ENCODE results near the gene PLEKHM3. TPM values are rescaled to one million over a fixed set of nuclear protein-coding genes. Genes with fewer than 3 reads are reported as not detected.

The PLEKHM3 gene
- total RNA-seq, 3 donors from 2014 or later: 5.2 to 6.3 (median 5.4) TPM

- no peak for ATAC-seq
- no peaks in the 10 kb centered on the region for H3K27me3 Mint-ChIP-seq (ENCODE audit: low read depth)
These were observed 170.6 kb downstream of the PLEKHM3 start for GRCh38 chr2:207854484-207855440.

GRCh38 chr2:207852791-207853190, 172.5 kb downstream of the PLEKHM3 start:
- H3K4me3 Mint-ChIP-seq: no peak overlapping the region
- peaks cover 29% of the 10 kb centered on the region for H3K36me3 Mint-ChIP-seq (ENCODE audit: insufficient read depth)
- no peaks in the 10 kb centered on the region for H3K9me3 Mint-ChIP-seq
- H3K4me1 Mint-ChIP-seq (ENCODE audit: low read depth): no peaks in the 10 kb centered on the region
- no peak for ATAC-seq
- no peak for DNase-seq
- H3K27me3 Mint-ChIP-seq (ENCODE audit: low read depth): no peaks in the 10 kb centered on the region

More at GRCh38 chr2:207854484-207855440, 170.6 kb downstream of the PLEKHM3 start:
- Mint-ChIP-seq H3K4me3 (no peak overlapping the region), H3K9me3 (no peaks in the 10 kb centered on the region), H3K36me3 (ENCODE audit: insufficient read depth) (peaks cover 30% of the 10 kb centered on the region), H3K4me1 (ENCODE audit: low read depth) (no peaks in the 10 kb centered on the region)
- DNase-seq: no peak

- no peak for DNase-seq
- no peak for ATAC-seq
- Mint-ChIP-seq H3K36me3 (ENCODE audit: insufficient read depth) (peaks cover 14% of the 10 kb centered on the region), H3K4me1 (ENCODE audit: low read depth) (no peaks in the 10 kb centered on the region), H3K27me3 (ENCODE audit: low read depth) (no peaks in the 10 kb centered on the region), H3K4me3 (no peak overlapping the region), H3K9me3 (no peaks in the 10 kb centered on the region)
These were observed 175.9 kb downstream of the PLEKHM3 start for GRCh38 chr2:207849443-207849842.

- Mint-ChIP-seq H3K36me3 (ENCODE audit: insufficient read depth) (peaks cover 14% of the 10 kb centered on the region), H3K9me3 (no peaks in the 10 kb centered on the region), H3K27me3 (ENCODE audit: low read depth) (no peaks in the 10 kb centered on the region), H3K4me3 (no peak overlapping the region), H3K4me1 (ENCODE audit: low read depth) (no peaks in the 10 kb centered on the region)
- ATAC-seq (no peak), DNase-seq (no peak)
These were observed 176.8 kb downstream of the PLEKHM3 start for GRCh38 chr2:207848545-207848928.

GRCh38 chr2:207847807-207848544, 177.4 kb downstream of the PLEKHM3 start:
- H3K9me3 Mint-ChIP-seq: no peaks in the 10 kb centered on the region
- H3K4me3 Mint-ChIP-seq: no peak overlapping the region
- ATAC-seq (no peak), DNase-seq (no peak)
- peaks cover 14% of the 10 kb centered on the region for H3K36me3 Mint-ChIP-seq (ENCODE audit: insufficient read depth)
- H3K4me1 Mint-ChIP-seq (ENCODE audit: low read depth): no peaks in the 10 kb centered on the region
- no peaks in the 10 kb centered on the region for H3K27me3 Mint-ChIP-seq (ENCODE audit: low read depth)

- H3K9me3 Mint-ChIP-seq: no peaks in the 10 kb centered on the region
- no peak overlapping the region for H3K4me3 Mint-ChIP-seq
- peaks cover 14% of the 10 kb centered on the region for H3K36me3 Mint-ChIP-seq (ENCODE audit: insufficient read depth)
- H3K27me3 Mint-ChIP-seq (ENCODE audit: low read depth): no peaks in the 10 kb centered on the region
- ATAC-seq (no peak), DNase-seq (no peak)
- H3K4me1 Mint-ChIP-seq (ENCODE audit: low read depth): no peaks in the 10 kb centered on the region
These were observed 178.1 kb downstream of the PLEKHM3 start for GRCh38 chr2:207847098-207847806.

GRCh38 chr2:207845202-207845864, 180.0 kb downstream of the PLEKHM3 start:
- no peak for ATAC-seq
- Mint-ChIP-seq H3K9me3 (no peaks in the 10 kb centered on the region), H3K4me3 (no peak overlapping the region), H3K27me3 (ENCODE audit: low read depth) (no peaks in the 10 kb centered on the region), H3K4me1 (ENCODE audit: low read depth) (no peaks in the 10 kb centered on the region), H3K36me3 (ENCODE audit: insufficient read depth) (peaks cover 11% of the 10 kb centered on the region)
- no peak for DNase-seq

GRCh38 chr2:207844648-207845047, 180.7 kb downstream of the PLEKHM3 start:
- DNase-seq (no peak), ATAC-seq (no peak)
- no peaks in the 10 kb centered on the region for H3K27me3 Mint-ChIP-seq (ENCODE audit: low read depth)
- H3K4me3 Mint-ChIP-seq: no peak overlapping the region
- no peaks in the 10 kb centered on the region for H3K4me1 Mint-ChIP-seq (ENCODE audit: low read depth)
- no peaks in the 10 kb centered on the region for H3K9me3 Mint-ChIP-seq
- H3K36me3 Mint-ChIP-seq (ENCODE audit: insufficient read depth): peaks cover 5% of the 10 kb centered on the region

- ATAC-seq (no peak), DNase-seq (no peak)
- Mint-ChIP-seq H3K27me3 (ENCODE audit: low read depth) (no peaks in the 10 kb centered on the region), H3K9me3 (no peaks in the 10 kb centered on the region), H3K36me3 (ENCODE audit: insufficient read depth) (no peaks in the 10 kb centered on the region), H3K4me1 (ENCODE audit: low read depth) (no peaks in the 10 kb centered on the region), H3K4me3 (no peak overlapping the region)
These were observed 185.2 kb downstream of the PLEKHM3 start for GRCh38 chr2:207840101-207840500.

GRCh38 chr2:207839575-207839974, 185.8 kb downstream of the PLEKHM3 start:
- Mint-ChIP-seq H3K4me1 (ENCODE audit: low read depth) (no peaks in the 10 kb centered on the region), H3K27me3 (ENCODE audit: low read depth) (no peaks in the 10 kb centered on the region)
- no peak for DNase-seq

GRCh38 chr2:207839028-207839427, 186.3 kb downstream of the PLEKHM3 start:
- no peak overlapping the region for H3K4me3 Mint-ChIP-seq
- DNase-seq (no peak), ATAC-seq (no peak)
- H3K9me3 Mint-ChIP-seq: no peaks in the 10 kb centered on the region
- no peaks in the 10 kb centered on the region for H3K36me3 Mint-ChIP-seq (ENCODE audit: insufficient read depth)
- H3K27me3 Mint-ChIP-seq (ENCODE audit: low read depth): no peaks in the 10 kb centered on the region
- no peaks in the 10 kb centered on the region for H3K4me1 Mint-ChIP-seq (ENCODE audit: low read depth)

More at GRCh38 chr2:207839575-207839974, 185.8 kb downstream of the PLEKHM3 start:
- no peak overlapping the region for H3K4me3 Mint-ChIP-seq
- H3K9me3 Mint-ChIP-seq: no peaks in the 10 kb centered on the region
- no peak for ATAC-seq
- no peaks in the 10 kb centered on the region for H3K36me3 Mint-ChIP-seq (ENCODE audit: insufficient read depth)

GRCh38 chr2:207836521-207837133, 188.7 kb downstream of the PLEKHM3 start:
- H3K4me3 Mint-ChIP-seq: no peak overlapping the region
- ATAC-seq (no peak), DNase-seq (no peak)
- H3K27me3 Mint-ChIP-seq (ENCODE audit: low read depth): no peaks in the 10 kb centered on the region
- H3K36me3 Mint-ChIP-seq (ENCODE audit: insufficient read depth): no peaks in the 10 kb centered on the region
- no peaks in the 10 kb centered on the region for H3K4me1 Mint-ChIP-seq (ENCODE audit: low read depth)
- H3K9me3 Mint-ChIP-seq: no peaks in the 10 kb centered on the region

- DNase-seq (no peak), ATAC-seq (no peak)
- H3K27me3 Mint-ChIP-seq (ENCODE audit: low read depth): no peaks in the 10 kb centered on the region
- no peaks in the 10 kb centered on the region for H3K4me1 Mint-ChIP-seq (ENCODE audit: low read depth)
- H3K9me3 Mint-ChIP-seq: no peaks in the 10 kb centered on the region
- no peak overlapping the region for H3K4me3 Mint-ChIP-seq
- no peaks in the 10 kb centered on the region for H3K36me3 Mint-ChIP-seq (ENCODE audit: insufficient read depth)
These were observed 189.5 kb downstream of the PLEKHM3 start for GRCh38 chr2:207835805-207836204.

Data from activated T-cell treated with anti-CD3 and anti-CD28 coated beads, Interleukin-2, amount 50 U/mL, for 4 hours (primary cell).